GM18861 (cell line): ENCODE data around the gene IRGQ.
A peak's percentile ranks its signal among the peaks of the same experiment; 100 is the strongest.
"Not testable (repeated sequence)": the region's sequence is repeated elsewhere in the genome, so short reads cannot be mapped to it uniquely, and the experiment has no call there.

Source experiments
- ATAC-seq: cut with Tn5 transposase; IDR thresholded peaks from one replicate; pipeline ENCODE4 v1.9.1; 2021; ENCODE audit not compliant: unreplicated experiment

IRGQ gene, protein sequence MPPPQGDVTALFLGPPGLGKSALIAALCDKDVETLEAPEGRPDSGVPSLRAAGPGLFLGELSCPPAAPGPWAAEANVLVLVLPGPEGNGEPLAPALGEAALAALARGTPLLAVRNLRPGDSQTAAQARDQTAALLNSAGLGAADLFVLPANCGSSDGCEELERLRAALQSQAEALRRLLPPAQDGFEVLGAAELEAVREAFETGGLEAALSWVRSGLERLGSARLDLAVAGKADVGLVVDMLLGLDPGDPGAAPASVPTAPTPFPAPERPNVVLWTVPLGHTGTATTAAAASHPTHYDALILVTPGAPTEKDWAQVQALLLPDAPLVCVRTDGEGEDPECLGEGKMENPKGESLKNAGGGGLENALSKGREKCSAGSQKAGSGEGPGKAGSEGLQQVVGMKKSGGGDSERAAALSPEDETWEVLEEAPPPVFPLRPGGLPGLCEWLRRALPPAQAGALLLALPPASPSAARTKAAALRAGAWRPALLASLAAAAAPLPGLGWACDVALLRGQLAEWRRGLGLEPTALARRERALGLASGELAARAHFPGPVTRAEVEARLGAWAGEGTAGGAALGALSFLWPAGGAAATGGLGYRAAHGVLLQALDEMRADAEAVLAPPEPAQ

GRCh38 chr19:43595999-43596841 is at the start of gene IRGQ, which contains the start of gene ZNF576:
TSS of gene IRGQ (minus strand) at chr19:43596134. CDS start at chr19:43595338, 796 bp downstream.
TSS of gene ZNF576 (plus strand) at chr19:43596595. CDS start at chr19:43597109, 514 bp downstream.
- ATAC-seq, result peak; percentile 76

DNA sequence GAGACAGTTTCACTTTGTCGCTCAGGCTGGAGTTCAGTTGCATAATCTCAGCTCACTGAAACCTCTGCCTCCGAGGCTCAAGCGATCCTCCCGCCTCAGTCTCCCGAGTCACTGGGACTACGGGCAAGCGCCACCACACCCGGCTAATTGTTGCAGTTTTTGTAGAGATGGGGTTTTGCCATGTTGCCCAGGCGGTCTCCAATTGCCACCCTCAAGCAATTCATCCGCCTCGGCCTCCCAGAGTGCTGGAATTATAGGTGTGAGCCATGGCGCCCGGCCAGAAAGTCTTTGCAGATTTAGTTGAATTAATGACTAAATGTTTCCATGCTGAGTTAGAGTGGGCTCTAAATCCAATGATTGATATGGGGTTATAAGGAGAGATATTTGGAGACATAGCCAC is 48.2 kb upstream of the IRGQ start:
- ATAC-seq, result no peak

DNA sequence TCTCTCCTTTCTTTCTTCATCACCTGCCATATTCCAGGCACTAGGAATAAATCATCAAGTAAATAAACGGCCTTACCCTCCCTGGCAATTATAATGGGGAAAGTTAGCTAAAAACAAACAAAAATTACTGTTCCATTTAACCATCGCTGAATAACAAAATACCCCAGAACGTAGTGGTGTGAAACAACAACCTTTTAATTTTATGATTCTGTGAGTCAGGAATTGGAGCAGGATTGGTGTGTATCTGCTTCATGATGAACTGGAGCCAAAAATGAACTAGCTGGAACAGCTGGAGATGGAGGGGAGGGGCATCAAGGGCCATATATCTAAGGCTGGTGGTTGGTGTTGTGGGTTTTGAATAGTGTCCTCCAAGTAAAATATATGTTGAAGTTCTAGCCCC is 47.4 kb upstream of the IRGQ start:
- ATAC-seq, result no peak

- no peak for ATAC-seq
These were observed 46.6 kb upstream of the IRGQ start for GRCh38 chr19:43642531-43642930.

- ATAC-seq, result no peak
These were observed 45.4 kb upstream of the IRGQ start for GRCh38 chr19:43641333-43641732.

GRCh38 chr19:43640424-43640757 is 44.5 kb upstream of the IRGQ start:
- ATAC-seq, result no peak

- no peak for ATAC-seq
These were observed 43.8 kb upstream of the IRGQ start, which contains the start of gene CADM4 for GRCh38 chr19:43639519-43640423. TSS of gene CADM4 (minus strand) at chr19:43639850. CDS start at chr19:43639790, 60 bp downstream.

DNA sequence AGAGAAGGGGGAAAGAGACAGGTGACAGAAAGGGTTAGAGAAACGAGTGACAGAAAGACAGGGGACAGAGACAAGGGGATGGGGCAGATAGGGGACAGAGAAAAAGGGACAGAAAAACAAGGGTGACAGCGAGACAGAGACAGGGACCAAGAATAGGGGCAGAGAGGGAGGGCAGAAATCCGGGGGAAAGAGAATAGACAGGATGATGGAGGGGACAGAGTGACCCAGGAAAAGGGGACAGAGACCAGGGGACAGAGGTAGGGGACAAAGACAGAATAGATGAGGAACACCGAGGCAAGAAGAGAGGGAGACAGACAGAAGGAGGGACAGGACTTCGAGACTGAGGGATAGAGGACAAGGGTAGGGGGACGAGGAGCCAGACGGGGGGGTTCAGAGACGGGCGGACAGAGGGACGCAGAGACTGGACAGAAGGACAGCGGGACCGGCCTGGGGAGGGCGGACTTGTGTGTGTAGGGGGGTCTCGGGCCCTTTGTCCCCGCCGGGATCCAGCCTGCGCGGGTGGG is 43.1 kb upstream of the IRGQ start:
- ATAC-seq, result no peak

DNA sequence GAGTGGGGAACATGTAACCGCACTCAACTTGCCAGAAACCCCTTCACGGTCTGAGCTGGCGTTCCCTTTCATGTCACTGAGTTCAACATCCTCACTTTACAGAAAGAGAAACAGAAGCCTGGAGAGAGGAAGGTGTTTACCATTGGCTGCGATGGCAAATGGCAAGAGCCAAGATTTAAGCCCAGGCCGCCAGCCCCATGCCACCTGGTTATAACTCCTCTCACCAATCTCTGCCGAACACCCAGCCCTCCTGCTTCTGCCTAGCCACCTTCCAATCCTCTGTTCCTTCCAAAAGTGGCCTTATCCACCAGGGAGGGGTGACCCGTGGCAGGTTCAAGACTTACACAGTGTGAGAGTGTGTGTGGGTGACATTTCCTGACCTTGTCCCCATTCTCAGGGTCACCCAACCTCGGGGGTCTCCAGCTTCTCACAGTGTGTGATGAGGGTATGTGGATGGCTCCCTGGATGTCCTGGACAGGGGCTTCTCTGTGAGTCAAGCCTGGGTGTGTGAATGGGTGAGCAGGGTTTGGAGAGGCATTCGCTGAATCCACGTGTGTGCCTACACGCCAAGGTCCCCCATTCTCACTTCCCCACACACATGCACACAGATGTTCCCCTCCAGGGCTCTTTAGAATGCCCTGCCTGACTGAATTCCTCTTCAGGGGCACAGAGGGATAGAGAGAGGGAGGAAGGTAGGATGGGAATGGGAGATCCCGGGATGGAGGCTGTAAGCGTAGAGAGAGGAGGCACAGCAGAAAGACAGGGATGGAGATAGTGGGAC is 42.5 kb upstream of the IRGQ start:
- ATAC-seq, result no peak

GRCh38 chr19:43636121-43636683 is 40.3 kb upstream of the IRGQ start:
- no peak for ATAC-seq

GRCh38 chr19:43635561-43635940 is 39.6 kb upstream of the IRGQ start:
- ATAC-seq, result not testable (repeated sequence)

DNA sequence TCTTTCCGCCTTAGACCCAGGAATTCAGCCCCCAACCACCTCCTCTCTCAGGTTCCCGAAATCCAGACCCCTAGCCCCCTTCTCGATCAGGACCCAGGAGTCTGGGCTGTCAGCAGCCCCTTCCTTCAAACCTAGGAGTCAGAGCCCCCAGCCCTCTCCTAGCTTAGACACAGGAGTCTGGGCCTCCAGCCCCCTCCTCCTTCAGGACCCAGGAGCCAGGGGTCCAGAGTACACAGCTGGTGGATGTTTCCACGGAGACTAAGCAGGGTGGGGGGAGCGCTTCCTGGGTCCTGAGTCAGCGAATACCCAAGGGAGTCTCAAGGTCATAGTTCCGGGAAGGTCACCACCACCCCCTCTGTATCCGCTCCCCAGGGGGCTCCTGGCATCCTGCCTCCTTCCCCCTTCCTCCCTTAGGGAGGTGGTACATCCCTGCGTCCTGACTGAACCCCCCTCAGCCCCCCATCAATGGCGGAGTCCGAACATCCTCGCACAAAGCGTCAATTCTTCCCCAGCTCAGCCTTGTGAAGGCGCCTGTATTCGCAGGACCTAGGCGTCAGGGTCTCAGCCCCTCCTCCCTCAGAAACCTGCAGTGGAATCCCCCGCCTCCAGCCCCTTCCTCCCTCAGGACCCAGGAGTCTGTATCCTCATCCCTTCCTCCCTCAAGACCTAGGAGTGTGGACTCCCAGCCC is 39.1 kb upstream of the IRGQ start:
- ATAC-seq, result no peak

DNA sequence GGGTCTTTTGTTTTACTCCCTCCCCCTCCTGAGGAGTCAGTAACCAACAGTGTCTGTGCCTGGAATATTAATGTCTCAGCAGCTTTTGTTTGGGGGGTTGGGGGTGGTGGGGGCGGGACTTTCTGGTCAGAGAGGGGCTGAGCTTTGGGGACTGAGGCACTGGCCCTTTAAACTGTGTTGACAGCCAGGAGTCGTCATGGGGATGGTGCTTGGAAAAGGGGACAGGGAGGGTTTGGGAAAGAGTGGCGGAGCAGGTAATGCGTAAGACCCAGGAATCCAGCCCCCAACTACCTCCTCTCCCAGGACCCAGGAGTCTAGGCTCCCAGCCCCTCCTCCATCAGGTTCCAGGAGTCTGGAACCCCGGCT is 38.6 kb upstream of the IRGQ start:
- no peak for ATAC-seq

GRCh38 chr19:43634068-43634467 is 38.1 kb upstream of the IRGQ start:
- ATAC-seq, result no peak

- ATAC-seq, result no peak
These were observed 37.6 kb upstream of the IRGQ start for GRCh38 chr19:43633520-43633919.

DNA sequence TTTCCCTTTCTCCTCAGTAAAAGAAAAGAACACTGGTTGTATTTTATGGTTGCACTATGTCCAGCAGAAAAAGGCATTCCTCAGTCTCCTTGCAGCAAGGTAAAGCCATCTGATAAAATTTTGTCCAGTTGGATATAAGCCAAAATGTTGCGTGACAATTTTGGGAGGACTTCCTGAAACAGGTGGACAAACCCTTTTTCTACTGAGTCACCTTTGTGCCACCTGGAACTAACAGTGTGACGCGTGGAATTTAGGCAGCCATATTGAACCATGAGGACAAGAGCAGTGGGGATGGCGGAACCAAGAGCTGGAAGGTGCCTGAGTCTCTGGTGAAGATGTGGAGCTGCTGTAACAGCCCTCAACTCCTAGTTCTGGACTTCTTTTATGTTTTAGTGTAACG is 35.6 kb upstream of the IRGQ start:
- ATAC-seq, result no peak

- ATAC-seq, result no peak
These were observed 32.9 kb upstream of the IRGQ start for GRCh38 chr19:43628646-43629326.

GRCh38 chr19:43626838-43627237 is 30.9 kb upstream of the IRGQ start:
- ATAC-seq, result no peak
